Loucy (cell line): Measurements from ENCODE around the gene NDUFS4.
"Not testable (repeated sequence)": the region's sequence is repeated elsewhere in the genome, so short reads cannot be mapped to it uniquely, and the experiment has no call there.

Experiments
- H2AFZ ChIP-seq: fragments of 200-600 bp; sonication (generic); 2 replicates; pipeline ENCODE4 v1.6.0; 2016; ENCODE audit warnings: antibody characterized with exemption, mild to moderate bottlenecking, low read length, moderate library complexity
- H3F3A ChIP-seq: fragments of 200-600 bp; 2 replicates; pipeline ENCODE4 v1.6.0; 2016; ENCODE audit warnings: antibody characterized with exemption, low read depth, mild to moderate bottlenecking
- H3K27me3 ChIP-seq: fragments of 200-600 bp; sonication (generic); 2 replicates; pipeline ENCODE4 v1.6.1; 2014; ENCODE audit warnings: low read length, mild to moderate bottlenecking; ENCODE audit not compliant: insufficient read depth, poor library complexity, severe bottlenecking
- H3K36me3 ChIP-seq: fragments of 200-600 bp; sonication (generic); 2 replicates; pipeline ENCODE4 v1.6.1; 2016; ENCODE audit warnings: low read length; ENCODE audit not compliant: insufficient read depth
- H3K4me1 ChIP-seq: fragments of 200-600 bp; sonication (generic); 2 replicates; pipeline ENCODE4 v1.5.1; 2014; ENCODE audit warnings: low read length, mild to moderate bottlenecking; ENCODE audit not compliant: insufficient read depth, poor library complexity, severe bottlenecking
- H3K4me2 ChIP-seq: fragments of 200-600 bp; sonication (generic); 2 replicates; pipeline ENCODE4 v1.6.0; 2014; ENCODE audit warnings: antibody characterized with exemption, low read length, low read depth, mild to moderate bottlenecking; ENCODE audit not compliant: poor library complexity, severe bottlenecking
- H3K4me3 ChIP-seq: fragments of 200-600 bp; sonication (generic); 2 replicates; pipeline ENCODE4 v1.5.1; 2014; ENCODE audit warnings: low read length, mild to moderate bottlenecking, mixed read lengths; ENCODE audit not compliant: poor library complexity, severe bottlenecking
- H3K79me2 ChIP-seq: fragments of 200-600 bp; sonication (generic); 2 replicates; pipeline ENCODE4 v1.6.1; 2014; ENCODE audit warnings: low read length; ENCODE audit not compliant: insufficient read depth
- H3K9ac ChIP-seq: fragments of 200-600 bp; sonication (generic); 2 replicates; pipeline ENCODE4 v1.6.0; 2014; ENCODE audit warnings: mild to moderate bottlenecking, low read depth, low read length, moderate library complexity; ENCODE audit not compliant: poor library complexity, severe bottlenecking
- H3K9me2 ChIP-seq: fragments of 200-600 bp; sonication (generic); replicated peaks from 2 replicates; pipeline ENCODE4 v1.6.1; 2016; ENCODE audit warnings: low read depth, low read length, mixed read lengths
- H3K9me3 ChIP-seq: fragments of 200-600 bp; sonication (generic); 2 replicates; pipeline ENCODE4 v1.6.1; 2014; ENCODE audit warnings: mild to moderate bottlenecking, antibody characterized with exemption, low read length, low read depth; ENCODE audit not compliant: insufficient read depth
- H4K20me1 ChIP-seq: fragments of 200-600 bp; sonication (generic); 2 replicates; pipeline ENCODE4 v1.6.0; 2014; ENCODE audit warnings: antibody characterized with exemption, low read length, mild to moderate bottlenecking; ENCODE audit not compliant: insufficient read depth, poor library complexity, severe bottlenecking
- EZH2phosphoT487 ChIP-seq: fragments of 200-600 bp; IDR thresholded peaks from 2 replicates; pipeline ENCODE4 v1.6.1; 2018; ENCODE audit warnings: antibody characterized with exemption, mild to moderate bottlenecking, moderate library complexity, borderline replicate concordance
- TF ChIP-seq, protein P1 (sequence below): fragments of 200-600 bp; sonication (generic); conservative IDR thresholded peaks from 2 replicates; pipeline ENCODE4 v1.5.1; 2014; ENCODE audit warnings: mild to moderate bottlenecking, antibody characterized with exemption, low read length

The NDUFS4 gene

DNA sequence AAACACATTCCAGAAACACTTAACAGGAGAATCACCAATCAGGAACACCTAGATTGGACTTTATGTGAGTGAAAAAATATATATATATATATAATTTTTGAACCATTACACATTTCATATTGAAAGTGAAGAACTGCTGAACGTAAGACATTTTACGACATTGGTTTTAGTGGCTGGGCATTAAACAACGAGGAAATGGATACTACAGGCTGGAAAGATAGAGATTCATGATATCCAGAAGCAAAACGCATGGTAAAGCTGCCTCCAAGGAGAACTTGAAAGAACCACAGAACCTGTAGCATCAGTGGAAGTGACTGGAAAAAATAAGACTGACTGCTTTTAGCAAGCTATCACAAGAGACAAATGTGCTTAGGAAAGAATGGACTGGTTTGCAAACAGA is 13.2 kb upstream of the NDUFS4 start:
- no peak overlapping the region for H3K9ac ChIP-seq
- H3K9me3 ChIP-seq, result no peaks in the 10 kb centered on the region
- H4K20me1 ChIP-seq, result no peaks in the 10 kb centered on the region
- no peaks in the 10 kb centered on the region for H3K79me2 ChIP-seq
- no peak overlapping the region for H3K4me2 ChIP-seq
- H3K4me3 ChIP-seq, result no peak overlapping the region
- TF ChIP-seq EZH2phosphoT487, result no peak
- TF ChIP-seq, protein P1, sequence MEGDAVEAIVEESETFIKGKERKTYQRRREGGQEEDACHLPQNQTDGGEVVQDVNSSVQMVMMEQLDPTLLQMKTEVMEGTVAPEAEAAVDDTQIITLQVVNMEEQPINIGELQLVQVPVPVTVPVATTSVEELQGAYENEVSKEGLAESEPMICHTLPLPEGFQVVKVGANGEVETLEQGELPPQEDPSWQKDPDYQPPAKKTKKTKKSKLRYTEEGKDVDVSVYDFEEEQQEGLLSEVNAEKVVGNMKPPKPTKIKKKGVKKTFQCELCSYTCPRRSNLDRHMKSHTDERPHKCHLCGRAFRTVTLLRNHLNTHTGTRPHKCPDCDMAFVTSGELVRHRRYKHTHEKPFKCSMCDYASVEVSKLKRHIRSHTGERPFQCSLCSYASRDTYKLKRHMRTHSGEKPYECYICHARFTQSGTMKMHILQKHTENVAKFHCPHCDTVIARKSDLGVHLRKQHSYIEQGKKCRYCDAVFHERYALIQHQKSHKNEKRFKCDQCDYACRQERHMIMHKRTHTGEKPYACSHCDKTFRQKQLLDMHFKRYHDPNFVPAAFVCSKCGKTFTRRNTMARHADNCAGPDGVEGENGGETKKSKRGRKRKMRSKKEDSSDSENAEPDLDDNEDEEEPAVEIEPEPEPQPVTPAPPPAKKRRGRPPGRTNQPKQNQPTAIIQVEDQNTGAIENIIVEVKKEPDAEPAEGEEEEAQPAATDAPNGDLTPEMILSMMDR, result no peak
- no peaks in the 10 kb centered on the region for H3K36me3 ChIP-seq
- H3K9me2 ChIP-seq, result no peaks in the 10 kb centered on the region
- no peaks in the 10 kb centered on the region for H3K27me3 ChIP-seq
- H3F3A ChIP-seq, result no peaks in the 10 kb centered on the region
- H3K4me1 ChIP-seq, result peaks cover 3% of the 10 kb centered on the region
- H2AFZ ChIP-seq, result no peak overlapping the region

DNA sequence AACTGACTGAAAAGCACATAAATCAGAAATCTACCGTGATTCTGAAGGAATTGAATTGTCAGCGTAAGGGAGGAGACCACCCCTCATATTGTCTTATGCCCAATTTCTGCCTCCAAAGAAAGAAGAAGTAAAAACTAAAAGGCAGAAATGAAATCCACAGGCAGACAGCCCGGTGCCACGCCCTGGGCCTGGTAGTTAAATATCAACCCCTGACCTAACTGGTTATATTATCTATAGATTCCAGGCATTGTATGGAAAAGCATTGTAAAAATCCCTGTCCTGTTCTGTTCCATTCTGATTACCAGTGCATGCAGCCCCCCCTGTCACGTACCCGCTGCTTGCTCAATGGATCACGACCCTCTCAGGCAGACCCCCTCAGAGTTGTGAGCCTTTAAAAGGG is 11.9 kb upstream of the NDUFS4 start:
- H3K9ac ChIP-seq, H3K4me1 ChIP-seq, H3K9me3 ChIP-seq, H3K4me3 ChIP-seq, H2AFZ ChIP-seq, H4K20me1 ChIP-seq, H3K27me3 ChIP-seq, H3K9me2 ChIP-seq, H3K36me3 ChIP-seq, H3K4me2 ChIP-seq, H3F3A ChIP-seq, H3K79me2 ChIP-seq: not testable (repeated sequence)

- no peak for TF ChIP-seq EZH2phosphoT487
- Histone ChIP-seq H3K9me2 (no peaks in the 10 kb centered on the region), H3F3A (no peaks in the 10 kb centered on the region), H3K4me2 (no peak overlapping the region), H3K4me1 (peaks cover 3% of the 10 kb centered on the region), H2AFZ (no peak overlapping the region), H3K79me2 (no peaks in the 10 kb centered on the region), H3K4me3 (no peak overlapping the region), H3K9me3 (no peaks in the 10 kb centered on the region), H3K27me3 (no peaks in the 10 kb centered on the region), H3K9ac (no peak overlapping the region), H4K20me1 (no peaks in the 10 kb centered on the region), H3K36me3 (no peaks in the 10 kb centered on the region)
Measured at GRCh38 chr5:53549792-53550191, 10.6 kb upstream of the NDUFS4 start.

- Histone ChIP-seq H3F3A (no peaks in the 10 kb centered on the region), H3K9ac (no peak overlapping the region), H2AFZ (no peak overlapping the region), H4K20me1 (no peaks in the 10 kb centered on the region), H3K27me3 (no peaks in the 10 kb centered on the region), H3K79me2 (no peaks in the 10 kb centered on the region), H3K4me3 (no peak overlapping the region), H3K9me2 (no peaks in the 10 kb centered on the region), H3K4me2 (no peak overlapping the region), H3K36me3 (no peaks in the 10 kb centered on the region), H3K4me1 (no peaks in the 10 kb centered on the region), H3K9me3 (no peaks in the 10 kb centered on the region)
- TF ChIP-seq EZH2phosphoT487, result no peak
- TF ChIP-seq, protein P1, result no peak
Measured at GRCh38 chr5:53552561-53552960, 7.9 kb upstream of the NDUFS4 start.
